IPS-18a (cell line): Measurements from ENCODE around the gene STON2.
"Not testable (repeated sequence)": the region's sequence is repeated elsewhere in the genome, so short reads cannot be mapped to it uniquely, and the experiment has no call there.

Experiments
- H3K27ac ChIP-seq: one replicate; pipeline ENCODE4 v1.5.1; 2013; ENCODE audit warnings: low read length
- H3K27me3 ChIP-seq: one replicate; pipeline ENCODE4 v1.6.1; 2013; ENCODE audit warnings: mild to moderate bottlenecking, low read length; ENCODE audit not compliant: control insufficient read depth, insufficient read depth
- H3K36me3 ChIP-seq: one replicate; pipeline ENCODE4 v1.6.1; 2013; ENCODE audit warnings: low read depth, low read length; ENCODE audit not compliant: control insufficient read depth
- H3K4me1 ChIP-seq: one replicate; pipeline ENCODE4 v1.6.1; 2013; ENCODE audit warnings: low read depth, low read length; ENCODE audit not compliant: control insufficient read depth
- H3K4me3 ChIP-seq: one replicate; pipeline ENCODE4 v1.5.1; 2013; ENCODE audit warnings: low read length
- H3K9ac ChIP-seq: one replicate; pipeline ENCODE4 v1.6.1; 2013; ENCODE audit warnings: mild to moderate bottlenecking, low read length, moderate library complexity
- H3K9me3 ChIP-seq: one replicate; pipeline ENCODE4 v1.6.1; 2013; ENCODE audit warnings: low read depth, low read length; ENCODE audit not compliant: control insufficient read depth

Gene STON2

DNA sequence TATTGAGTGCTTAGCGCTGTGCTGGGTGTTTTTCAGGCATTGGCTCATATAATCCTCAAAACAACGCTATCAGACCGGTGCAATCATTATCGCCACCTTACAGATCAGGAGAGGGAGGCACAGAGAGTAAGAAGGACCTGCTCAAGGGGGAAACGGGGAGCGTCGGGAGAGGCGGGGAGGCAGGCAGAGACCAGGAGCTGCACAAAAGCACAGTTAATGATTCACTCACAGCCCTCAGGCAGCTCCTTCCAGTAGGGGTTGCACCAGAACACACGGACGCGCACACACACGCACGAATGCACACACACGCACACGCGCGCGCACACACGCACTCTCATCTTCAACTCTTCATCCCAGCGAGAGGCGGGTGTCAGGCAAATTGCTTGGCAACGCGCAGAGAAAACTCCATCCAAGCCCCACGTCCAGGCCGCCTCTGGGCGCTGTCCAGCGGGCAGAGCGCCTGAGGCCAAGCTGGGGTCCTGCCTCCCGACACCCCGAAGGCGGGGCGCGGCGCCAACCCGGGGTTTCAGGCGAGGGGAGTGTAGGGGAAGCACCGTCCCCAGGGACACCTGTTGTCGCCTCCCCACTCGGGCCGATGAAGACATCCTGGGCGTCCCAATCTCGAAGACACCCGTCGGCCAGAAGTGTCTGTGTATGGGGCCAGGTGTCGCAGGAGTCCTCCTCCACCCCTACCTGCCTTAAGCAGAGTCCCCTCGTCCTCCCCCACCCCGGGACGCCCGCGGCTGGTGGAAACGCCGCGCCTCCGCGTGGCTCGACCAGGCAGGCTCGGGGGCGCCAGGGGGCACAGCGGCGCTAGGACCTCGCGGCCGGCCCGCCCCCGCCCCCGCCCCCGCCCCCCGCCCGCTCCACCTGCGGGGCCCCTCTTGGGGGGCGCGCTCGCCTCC, 35.5 kb upstream of the STON2 start:
- peak overlapping the region; percentile 62 for H3K9ac ChIP-seq
- H3K4me1 ChIP-seq, result peaks cover 35% of the 10 kb centered on the region
- no peak overlapping the region for H3K27ac ChIP-seq
- H3K27me3 ChIP-seq, result peaks cover 33% of the 10 kb centered on the region
- no peaks in the 10 kb centered on the region for H3K36me3 ChIP-seq
- peak overlapping the region; percentile 91 for H3K4me3 ChIP-seq
- H3K9me3 ChIP-seq, result no peaks in the 10 kb centered on the region

- no peak overlapping the region for H3K27ac ChIP-seq
- peaks cover 33% of the 10 kb centered on the region for H3K27me3 ChIP-seq
- no peaks in the 10 kb centered on the region for H3K9me3 ChIP-seq
- H3K4me1 ChIP-seq, result peaks cover 35% of the 10 kb centered on the region
- H3K36me3 ChIP-seq, result no peaks in the 10 kb centered on the region
- H3K9ac ChIP-seq, result peak overlapping the region; percentile 62
- peak overlapping the region; percentile 91 for H3K4me3 ChIP-seq
Measured at GRCh38 chr14:81435048-81435390, 34.9 kb upstream of the STON2 start.

- Histone ChIP-seq H3K4me1 (peaks cover 35% of the 10 kb centered on the region), H3K4me3 (peak overlapping the region; percentile 91)
Measured at GRCh38 chr14:81434230-81434629, 34.1 kb upstream of the STON2 start.

GRCh38 chr14:81433378-81433777, 33.3 kb upstream of the STON2 start:
- Histone ChIP-seq H3K9ac (no peak overlapping the region), H3K9me3 (no peaks in the 10 kb centered on the region), H3K27me3 (peaks cover 25% of the 10 kb centered on the region), H3K4me1 (peaks cover 35% of the 10 kb centered on the region), H3K4me3 (no peak overlapping the region), H3K27ac (no peak overlapping the region), H3K36me3 (no peaks in the 10 kb centered on the region)

More at GRCh38 chr14:81434230-81434629, 34.1 kb upstream of the STON2 start:
- H3K36me3 ChIP-seq, result no peaks in the 10 kb centered on the region
- no peak overlapping the region for H3K27ac ChIP-seq
- peak overlapping the region; percentile 62 for H3K9ac ChIP-seq
- no peaks in the 10 kb centered on the region for H3K9me3 ChIP-seq
- H3K27me3 ChIP-seq, result peaks cover 30% of the 10 kb centered on the region

DNA sequence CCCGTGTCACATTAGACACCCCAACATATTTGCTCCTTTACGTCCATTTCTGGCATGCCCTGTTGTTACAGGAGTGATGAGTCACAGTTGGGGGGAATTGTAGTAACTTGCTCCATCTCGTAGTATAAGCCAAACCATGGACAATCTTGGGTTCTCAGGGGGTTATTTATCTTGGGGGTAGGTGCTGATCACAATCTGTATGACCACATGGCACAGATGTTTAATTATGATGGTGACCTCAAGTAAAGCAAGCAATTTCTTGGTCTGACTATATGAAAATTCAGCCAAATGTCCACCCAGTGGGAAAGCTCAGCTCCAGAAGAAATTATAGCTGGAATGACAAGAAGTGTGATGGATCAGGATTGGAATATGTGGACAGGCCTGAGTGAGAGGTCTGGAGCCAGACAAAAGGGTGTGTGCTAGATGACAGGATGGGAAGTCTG, 32.1 kb upstream of the STON2 start:
- Histone ChIP-seq H3K9me3 (no peaks in the 10 kb centered on the region), H3K27me3 (peaks cover 15% of the 10 kb centered on the region), H3K36me3 (no peaks in the 10 kb centered on the region), H3K4me1 (peaks cover 44% of the 10 kb centered on the region), H3K9ac (no peak overlapping the region), H3K27ac (no peak overlapping the region), H3K4me3 (no peak overlapping the region)

- peaks cover 5% of the 10 kb centered on the region for H3K27me3 ChIP-seq
- H3K4me3 ChIP-seq, result no peak overlapping the region
- peaks cover 42% of the 10 kb centered on the region for H3K4me1 ChIP-seq
- H3K36me3 ChIP-seq, result peaks cover 3% of the 10 kb centered on the region
- no peaks in the 10 kb centered on the region for H3K9me3 ChIP-seq
- H3K9ac ChIP-seq, result no peak overlapping the region
- no peak overlapping the region for H3K27ac ChIP-seq
Measured at GRCh38 chr14:81430235-81430634, 30.1 kb upstream of the STON2 start.

- not testable (repeated sequence) for H3K9ac ChIP-seq, H3K27ac ChIP-seq, H3K4me3 ChIP-seq, H3K9me3 ChIP-seq, H3K27me3 ChIP-seq, H3K36me3 ChIP-seq
- H3K4me1 ChIP-seq, result peaks cover 38% of the 10 kb centered on the region
Measured at GRCh38 chr14:81429749-81430148, 29.6 kb upstream of the STON2 start.

DNA sequence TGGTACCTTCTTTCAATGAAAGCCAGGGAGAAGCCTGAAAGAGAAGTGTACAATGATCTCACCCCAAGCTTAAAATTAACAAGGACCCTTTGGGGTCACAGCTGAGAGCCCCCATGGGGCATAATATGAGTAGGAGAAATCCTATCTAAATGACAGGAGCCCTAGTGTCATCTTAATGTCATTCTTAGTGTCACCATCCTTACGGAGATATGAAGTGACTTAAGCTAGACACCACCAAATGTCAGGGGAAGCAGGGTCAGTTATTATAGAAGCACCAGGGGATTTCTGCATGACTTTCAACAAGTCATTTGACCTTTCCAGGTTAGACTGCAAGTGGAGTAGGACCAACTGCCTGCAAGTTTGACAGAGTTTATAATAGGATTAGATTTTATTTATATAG, 28.9 kb upstream of the STON2 start:
- Histone ChIP-seq H3K9ac (no peak overlapping the region), H3K27me3 (no peaks in the 10 kb centered on the region), H3K4me1 (peaks cover 32% of the 10 kb centered on the region), H3K36me3 (peaks cover 3% of the 10 kb centered on the region), H3K4me3 (no peak overlapping the region), H3K9me3 (no peaks in the 10 kb centered on the region), H3K27ac (no peak overlapping the region)

DNA sequence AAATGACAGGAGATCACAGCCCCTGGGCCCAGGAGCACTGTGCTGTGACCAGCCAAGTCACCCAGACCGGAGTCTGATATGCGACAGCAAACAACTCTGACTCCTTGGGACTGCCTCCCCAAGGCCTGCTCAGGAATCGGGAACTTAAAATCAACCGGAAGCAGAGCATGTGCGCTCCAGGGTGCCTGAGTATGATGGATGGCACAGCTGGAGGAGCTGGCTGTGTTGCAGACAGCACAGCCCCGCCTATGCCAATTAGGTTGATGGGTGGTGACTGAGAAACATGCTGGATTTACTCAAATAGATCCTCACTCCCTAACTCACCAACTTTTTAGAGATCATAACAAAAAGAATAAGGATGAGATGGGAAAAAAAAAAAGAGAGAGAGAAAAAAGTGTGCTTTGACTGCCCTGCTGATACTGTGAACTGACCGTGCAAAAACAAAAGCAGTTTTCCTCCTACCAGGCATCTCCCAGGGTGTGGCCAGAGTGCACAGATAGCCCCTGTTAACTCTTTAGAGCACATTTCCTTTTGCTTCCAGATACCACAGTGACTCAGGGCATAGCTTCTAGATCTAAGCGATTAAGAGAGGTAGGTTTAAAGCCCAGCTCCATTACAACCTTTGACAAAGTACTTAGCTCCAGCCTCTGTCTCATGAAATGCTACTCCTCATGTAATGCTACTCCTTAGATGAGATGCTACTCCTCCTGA, 27.4 kb upstream of the STON2 start:
- Histone ChIP-seq H3K9ac (no peak overlapping the region), H3K4me3 (no peak overlapping the region), H3K27ac (no peak overlapping the region), H3K27me3 (no peaks in the 10 kb centered on the region), H3K4me1 (peaks cover 17% of the 10 kb centered on the region), H3K36me3 (peaks cover 3% of the 10 kb centered on the region), H3K9me3 (no peaks in the 10 kb centered on the region)

DNA sequence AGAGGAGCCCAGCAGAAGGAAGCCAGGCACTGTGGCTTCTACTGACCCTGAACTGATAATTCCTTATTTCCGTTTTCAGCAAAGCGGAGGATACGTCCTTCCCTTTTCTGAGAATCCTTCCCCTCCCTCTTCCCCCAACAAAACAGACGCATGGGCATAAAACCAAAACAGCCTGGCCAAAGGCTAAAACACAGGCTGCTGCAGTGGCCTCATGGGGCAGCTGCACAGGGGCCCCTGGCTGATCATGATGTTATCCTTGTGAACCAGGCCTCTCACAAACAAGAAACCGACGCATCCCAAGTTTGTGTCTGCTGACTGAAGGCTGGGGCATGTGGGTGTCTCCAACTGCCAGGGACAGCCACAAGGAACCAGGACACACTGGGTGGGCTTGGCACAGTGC, 23.4 kb upstream of the STON2 start:
- Histone ChIP-seq H3K9ac (no peak overlapping the region), H3K36me3 (peaks cover 3% of the 10 kb centered on the region)

GRCh38 chr14:81418057-81418790, 18.1 kb upstream of the STON2 start:
- Histone ChIP-seq H3K4me3 (no peak overlapping the region), H3K27ac (no peak overlapping the region), H3K9me3 (no peaks in the 10 kb centered on the region), H3K9ac (no peak overlapping the region), H3K4me1 (no peaks in the 10 kb centered on the region), H3K36me3 (no peaks in the 10 kb centered on the region), H3K27me3 (no peaks in the 10 kb centered on the region)

More for the DNA sequence above, 23.4 kb upstream of the STON2 start:
- H3K4me3 ChIP-seq, result no peak overlapping the region
- H3K9me3 ChIP-seq, result no peaks in the 10 kb centered on the region
- H3K27ac ChIP-seq, result no peak overlapping the region
- H3K4me1 ChIP-seq, result peaks cover 12% of the 10 kb centered on the region
- H3K27me3 ChIP-seq, result no peaks in the 10 kb centered on the region
